Heart left ventricle (tissue), 13 donors: ENCODE results near the gene SYK.

Source experiments
- CTCF ChIP-seq, 12 donors: fragments of 200-600 bp; sonication (generic) in 4 of 12; IDR thresholded peaks; one replicate each; pipeline versions ENCODE4 v1.5.0 to v1.8.0; 2018 to 2022; ENCODE audit warnings: antibody characterized with exemption in 12 of 12, mild to moderate bottlenecking in 5 of 12
- POLR2A ChIP-seq, 2 donors: fragments of 450-650 bp; IDR thresholded peaks; one replicate each; pipeline ENCODE4 v1.6.1; 2017; ENCODE audit warnings: antibody characterized with exemption in 2 of 2, mild to moderate bottlenecking in 2 of 2, moderate library complexity in 2 of 2
- donor health status: ischemic (EF 13 %, LVEDD 7.1; RV severe dilation, severe dysfunction).
- donor health status: DM: no; HTN: yes; CAD: no.
- donor health status: DM: no; HTN: no; CAD: no.
- donor health status: ischemic (EF 25% LVEDD 6.9; RV normal size, moderate dysfunction).
- donor health status: ischemic (EF 25% LVEDD 5.7; RV mildly dilated, moderate dysfunction).
- donor health status: ischemic (EF 35%, LVEDD 5.7; RV mildly dilated, moderate dysfunction).
- donor health status: nonischemic (EF 11% LVEDD 7.7; RV severe dilation, severe dysfunction).
- donor health status: DM: yes; HTN: yes; CAD: no.
- donor health status: PGD.
- donor health status: ischemic (EF 29% LVEDD 5.4; RV normal size, mild dysfunction).
- donor health status: nonischemic (EF 23%, LVEDD 6.1; RV moderate dilation, normal function).

GRCh38 chr9:90802386-90802985 is 867 bp downstream of the SYK start:
- TF ChIP-seq CTCF (IDR thresholded peaks at IDR 0.05) (no peak), POLR2A (IDR thresholded peaks at IDR 0.05) (no peak)
